ENCODE measurements around the gene SHOC2. TPM values are rescaled to one million over a fixed set of nuclear protein-coding genes. Genes with fewer than 3 reads are reported as not detected.
A peak's percentile ranks its signal among the peaks of the same experiment; 100 is the strongest.

The SHOC2 gene
- polyA plus RNA-seq, 1 of the 3 experiments (the other 2 are of a cell fraction): 6.9 TPM

- no peaks in the 10 kb centered on the region for H3K9me3 ChIP-seq
- peak overlapping the region; percentile 77 to 86 for H3K27ac ChIP-seq (ENCODE audit: low read depth in 2 of 2, low read length in 1 of 2)
- POLR2A ChIA-PET: no interaction called here
- peaks cover 16% of the 10 kb centered on the region for H3F3A ChIP-seq (replicated peaks; ENCODE audit: insufficient read depth)
- no peak overlapping the region for H2AFZ ChIP-seq (ENCODE audit: low read depth)
- H3K27me3 ChIP-seq (ENCODE audit: insufficient read depth): no peaks in the 10 kb centered on the region
- peaks cover 8% of the 10 kb centered on the region; the same call in 1 of the 2 replicates for H4K20me1 ChIP-seq (ENCODE audit: insufficient read depth)
- H3K9me2 ChIP-seq: no peaks in the 10 kb centered on the region
- peak; percentile 42 for DNase-seq
- H3K4me2 ChIP-seq: peak overlapping the region; percentile 47; the same call in 1 of the 2 replicates
- H3K9ac ChIP-seq: no peak overlapping the region
- H3K4me1 ChIP-seq (ENCODE audit: control insufficient read depth in 1 of 2, insufficient read depth in 2 of 2, low read depth in 1 of 2, low read length in 1 of 2): peaks cover 11 to 17% of the 10 kb centered on the region in 2 experiments; a peak in 3 of 4 replicates
- no peak overlapping the region; a peak in 2 of 4 replicates for H3K4me3 ChIP-seq (ENCODE audit: low read depth in 2 of 2, low read length in 1 of 2)
- CTCF ChIA-PET: interaction anchor here (1.0 to 2.8 kb wide), 3 partner anchors 14 to 232 kb away, joined by 3 to 13 read pairs (median 4); no protein-coding TSS in a partner anchor
- peaks cover 4% of the 10 kb centered on the region; the same call in 1 of the 2 replicates for H3K79me2 ChIP-seq (ENCODE audit: insufficient read depth)
- H3K36me3 ChIP-seq (replicated peaks in 1 of 2; ENCODE audit: control insufficient read depth in 1 of 2, insufficient read depth in 2 of 2, low read length in 1 of 2): peaks cover 2 to 11% of the 10 kb centered on the region in 2 experiments
- WGBS (ENCODE audit: low lambda C conversion rate): 7% methylated on average over 3 of the region's 3 CpGs
- no peak for TF ChIP-seq EZH2phosphoT487 (IDR thresholded peaks at IDR 0.05; ENCODE audit: borderline replicate concordance, low read depth)
- TF ChIP-seq FOXJ3 (CRISPR knock-in tag; IDR thresholded peaks at IDR 0.05): no peak
- peak; percentile 84 for TF ChIP-seq MEF2A (IDR thresholded peaks at IDR 0.05; ENCODE audit: borderline replicate concordance, low read depth)
- TF ChIP-seq EP300 (IDR thresholded peaks at IDR 0.05; ENCODE audit: borderline replicate concordance in 1 of 2, low read depth in 1 of 2, low read length in 1 of 2): peak; percentile 63 to 87; a peak in 3 of 4 replicates
- TF ChIP-seq CHD2 (IDR thresholded peaks at IDR 0.05; ENCODE audit: low read length, partially characterized antibody): peak; percentile 18
- 0 out of 2 replicates have a peak, but pooled peaks have one; percentile 35 for TF ChIP-seq FOXM1 (IDR thresholded peaks at IDR 0.05; ENCODE audit: low read depth)
- no peak for TF ChIP-seq RFX5 (IDR thresholded peaks at IDR 0.05; ENCODE audit: low read length)
- TF ChIP-seq JUND (IDR thresholded peaks at IDR 0.05): peak; percentile 83
- TF ChIP-seq IRF3 (IDR thresholded peaks at IDR 0.05; ENCODE audit: low read depth, low read length): no peak
- TF ChIP-seq YY1 (IDR thresholded peaks at IDR 0.05; ENCODE audit: low read depth): no peak
- TF ChIP-seq RCOR1 (IDR thresholded peaks at IDR 0.05; ENCODE audit: low read length): peak; percentile 54; the same call in 1 of the 2 replicates
- no peak for TF ChIP-seq REST (IDR thresholded peaks at IDR 0.05; ENCODE audit: low read depth, low read length)
- TF ChIP-seq PBX3 (IDR thresholded peaks at IDR 0.05): peak; percentile 93
- TF ChIP-seq ELF1 (IDR thresholded peaks at IDR 0.05): 0 out of 2 replicates have a peak, but pooled peaks have one; percentile 12
- no peak for TF ChIP-seq TAF1 (IDR thresholded peaks at IDR 0.05; ENCODE audit: borderline replicate concordance, low read depth, low read length)
- peak; percentile 72; the same call in 1 of the 2 replicates for TF ChIP-seq FOSL2 (IDR thresholded peaks at IDR 0.05; ENCODE audit: borderline replicate concordance, low read depth)
- TF ChIP-seq TEAD4 (IDR thresholded peaks at IDR 0.05; ENCODE audit: borderline replicate concordance, insufficient read depth): peak; percentile 88
- peak; percentile 41; the same call in 1 of the 2 replicates for TF ChIP-seq MAX (IDR thresholded peaks at IDR 0.05; ENCODE audit: low read depth)
- peak; percentile 99 for TF ChIP-seq TCF12 (IDR thresholded peaks at IDR 0.05)
- TF ChIP-seq SMC3 (IDR thresholded peaks at IDR 0.05; ENCODE audit: low read depth, low read length): no peak
- no peak for TF ChIP-seq MXI1 (IDR thresholded peaks at IDR 0.05; ENCODE audit: low read depth, low read length)
- TF ChIP-seq ZBTB33 (IDR thresholded peaks at IDR 0.05; ENCODE audit: borderline replicate concordance, low read depth): 0 out of 2 replicates have a peak, but pooled peaks have one; percentile 51
- peak; percentile 77 for TF ChIP-seq GATA2 (CRISPR knock-in tag; IDR thresholded peaks at IDR 0.05)
- TF ChIP-seq RAD21 (IDR thresholded peaks at IDR 0.05; ENCODE audit: low read length): no peak
- peak; percentile 72 for TF ChIP-seq NFIC (IDR thresholded peaks at IDR 0.05; ENCODE audit: borderline replicate concordance)
- peak; percentile 70; the same call in 1 of the 2 replicates for TF ChIP-seq POLR2AphosphoS5 (IDR thresholded peaks at IDR 0.05; ENCODE audit: low read depth, low read length)
- TF ChIP-seq RXRA (IDR thresholded peaks at IDR 0.05; ENCODE audit: borderline replicate concordance, low read depth): peak; percentile 55; the same call in 1 of the 2 replicates
- no peak for TF ChIP-seq NRF1 (IDR thresholded peaks at IDR 0.05; ENCODE audit: low read depth, low read length)
These were observed 7.0 kb upstream of the SHOC2 start for GRCh38 chr10:110912374-110912773.

All from SK-N-SH (cell line).